ENCODE measurements around the gene FAS.
A peak's percentile ranks its signal among the peaks of the same experiment; 100 is the strongest.

FAS gene

DNA sequence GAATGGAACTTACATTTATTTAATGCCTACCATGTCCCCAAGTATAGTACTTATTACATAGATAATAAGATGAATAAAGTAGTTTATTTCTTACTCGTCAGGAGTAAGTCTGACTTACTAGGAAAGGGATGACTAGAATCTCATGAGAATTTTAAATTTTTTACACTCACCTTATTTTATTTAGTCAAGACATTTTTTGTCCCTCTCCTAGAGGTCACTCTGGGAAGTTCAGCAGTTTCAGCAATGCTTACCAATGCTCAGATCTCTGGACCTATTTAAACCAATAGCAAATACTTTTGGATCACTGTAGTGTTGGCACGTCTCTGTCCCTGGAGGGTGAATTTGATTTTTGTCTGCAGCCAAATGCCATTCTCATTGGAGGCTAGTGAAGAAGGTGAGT lies 27.3 kb upstream of the FAS start:
- no peaks in the 10 kb centered on the region for H3K27me3 Mint-ChIP-seq (ENCODE audit: low read depth)
- no peak overlapping the region for H3K4me3 Mint-ChIP-seq
- no peak overlapping the region for H3K27ac Mint-ChIP-seq
- H3K9me3 Mint-ChIP-seq = no peaks in the 10 kb centered on the region
- TF ChIP-seq, protein P1, sequence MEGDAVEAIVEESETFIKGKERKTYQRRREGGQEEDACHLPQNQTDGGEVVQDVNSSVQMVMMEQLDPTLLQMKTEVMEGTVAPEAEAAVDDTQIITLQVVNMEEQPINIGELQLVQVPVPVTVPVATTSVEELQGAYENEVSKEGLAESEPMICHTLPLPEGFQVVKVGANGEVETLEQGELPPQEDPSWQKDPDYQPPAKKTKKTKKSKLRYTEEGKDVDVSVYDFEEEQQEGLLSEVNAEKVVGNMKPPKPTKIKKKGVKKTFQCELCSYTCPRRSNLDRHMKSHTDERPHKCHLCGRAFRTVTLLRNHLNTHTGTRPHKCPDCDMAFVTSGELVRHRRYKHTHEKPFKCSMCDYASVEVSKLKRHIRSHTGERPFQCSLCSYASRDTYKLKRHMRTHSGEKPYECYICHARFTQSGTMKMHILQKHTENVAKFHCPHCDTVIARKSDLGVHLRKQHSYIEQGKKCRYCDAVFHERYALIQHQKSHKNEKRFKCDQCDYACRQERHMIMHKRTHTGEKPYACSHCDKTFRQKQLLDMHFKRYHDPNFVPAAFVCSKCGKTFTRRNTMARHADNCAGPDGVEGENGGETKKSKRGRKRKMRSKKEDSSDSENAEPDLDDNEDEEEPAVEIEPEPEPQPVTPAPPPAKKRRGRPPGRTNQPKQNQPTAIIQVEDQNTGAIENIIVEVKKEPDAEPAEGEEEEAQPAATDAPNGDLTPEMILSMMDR (IDR thresholded peaks at IDR 0.05; ENCODE audit: unreplicated experiment in 3 of 3) = no peak
- peaks cover 25% of the 10 kb centered on the region for H3K4me1 Mint-ChIP-seq
- H3K36me3 Mint-ChIP-seq (ENCODE audit: low read depth) = no peaks in the 10 kb centered on the region

GRCh38 chr10:88964360-88964759 lies 26.2 kb upstream of the FAS start:
- Mint-ChIP-seq H3K27ac (peak overlapping the region in 1 of 3 experiments; percentile 81), H3K27me3 (ENCODE audit: low read depth) (no peaks in the 10 kb centered on the region), H3K9me3 (no peaks in the 10 kb centered on the region), H3K36me3 (ENCODE audit: low read depth) (no peaks in the 10 kb centered on the region), H3K4me1 (peaks cover 32% of the 10 kb centered on the region), H3K4me3 (no peak overlapping the region)
- TF ChIP-seq, protein P1 (IDR thresholded peaks at IDR 0.05; ENCODE audit: unreplicated experiment in 3 of 3) = no peak

GRCh38 chr10:88964869-88965415 lies 25.7 kb upstream of the FAS start:
- Mint-ChIP-seq H3K27ac (peak overlapping the region in 2 of 3 experiments; percentile 69 to 81), H3K36me3 (ENCODE audit: low read depth) (no peaks in the 10 kb centered on the region), H3K27me3 (ENCODE audit: low read depth) (no peaks in the 10 kb centered on the region), H3K9me3 (no peaks in the 10 kb centered on the region), H3K4me1 (peaks cover 37% of the 10 kb centered on the region), H3K4me3 (no peak overlapping the region)
- TF ChIP-seq, protein P1 (IDR thresholded peaks at IDR 0.05; ENCODE audit: unreplicated experiment in 3 of 3) = no peak

DNA sequence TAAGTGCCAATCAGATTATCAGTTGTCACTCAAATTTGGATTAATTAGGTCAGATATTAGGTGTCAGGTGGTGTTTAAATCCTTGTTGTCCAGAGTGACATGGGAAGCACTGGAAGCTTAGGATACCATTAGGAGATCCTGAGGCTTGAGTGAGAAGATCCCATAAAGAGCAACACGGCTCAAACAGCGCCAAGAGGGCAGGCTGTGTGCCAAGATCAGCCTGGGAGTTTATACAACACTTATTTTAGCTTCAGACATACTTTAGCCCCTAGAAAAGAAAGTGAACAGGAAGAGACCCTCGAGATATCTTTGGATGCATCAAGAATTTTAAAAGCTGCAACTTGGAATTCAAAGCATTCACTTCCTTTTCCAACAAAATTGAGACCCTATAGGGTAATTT lies 23.8 kb upstream of the FAS start:
- TF ChIP-seq, protein P1 (IDR thresholded peaks at IDR 0.05; ENCODE audit: unreplicated experiment in 3 of 3) = no peak
- no peak overlapping the region for H3K4me3 Mint-ChIP-seq
- peak overlapping the region in 1 of 3 experiments; percentile 81 for H3K27ac Mint-ChIP-seq
- no peaks in the 10 kb centered on the region for H3K27me3 Mint-ChIP-seq (ENCODE audit: low read depth)
- H3K36me3 Mint-ChIP-seq (ENCODE audit: low read depth) = no peaks in the 10 kb centered on the region
- no peaks in the 10 kb centered on the region for H3K9me3 Mint-ChIP-seq
- H3K4me1 Mint-ChIP-seq = peaks cover 42% of the 10 kb centered on the region

DNA sequence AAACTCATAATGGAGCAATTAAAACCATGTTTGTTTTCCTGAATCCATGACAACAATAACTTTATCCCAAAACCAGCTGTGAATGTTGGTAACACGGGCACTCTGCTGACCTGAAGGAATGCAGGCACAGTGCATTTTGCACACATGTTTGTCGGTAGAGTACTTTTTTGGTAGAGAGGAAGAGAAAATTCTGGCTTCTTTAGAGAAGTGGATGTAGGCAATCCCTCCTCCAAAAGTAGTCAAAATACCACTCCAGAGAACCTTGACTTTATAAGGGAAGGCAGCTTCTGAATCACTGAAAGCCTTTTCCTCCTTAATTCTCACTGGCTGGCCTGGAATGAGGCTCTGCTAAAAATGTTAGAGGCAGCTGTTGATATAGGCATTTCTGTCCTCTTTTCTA lies 22.2 kb upstream of the FAS start:
- Mint-ChIP-seq H3K4me3 (no peak overlapping the region), H3K4me1 (peaks cover 42% of the 10 kb centered on the region), H3K27me3 (ENCODE audit: low read depth) (no peaks in the 10 kb centered on the region), H3K36me3 (ENCODE audit: low read depth) (no peaks in the 10 kb centered on the region), H3K27ac (peak overlapping the region in 2 of 3 experiments; percentile 30 to 33), H3K9me3 (no peaks in the 10 kb centered on the region)
- TF ChIP-seq, protein P1 (IDR thresholded peaks at IDR 0.05; ENCODE audit: unreplicated experiment in 3 of 3) = no peak
